HG03060 (cell line): ENCODE measurements around the gene NEDD4L.

Source experiments
- ATAC-seq: cut with Tn5 transposase; IDR thresholded peaks from one replicate; pipeline ENCODE4 v1.9.1; 2021; ENCODE audit warnings: low read depth, moderate number of reproducible peaks; ENCODE audit not compliant: unreplicated experiment

The NEDD4L gene

GRCh38 chr18:58402951-58403702 lies 359.1 kb downstream of the NEDD4L start:
- no peak for ATAC-seq

GRCh38 chr18:58403799-58404455 lies 359.9 kb downstream of the NEDD4L start:
- no peak for ATAC-seq

GRCh38 chr18:58405107-58405898 lies 361.3 kb downstream of the NEDD4L start:
- no peak for ATAC-seq

- no peak for ATAC-seq
Observed at GRCh38 chr18:58407263-58407648, 363.2 kb downstream of the NEDD4L start.

GRCh38 chr18:58407649-58408407 lies 363.8 kb downstream of the NEDD4L start:
- no peak for ATAC-seq

- no peak for ATAC-seq
Observed at GRCh38 chr18:58408665-58409064, 364.6 kb downstream of the NEDD4L start.

- no peak for ATAC-seq
Observed at GRCh38 chr18:58409802-58410445, 365.9 kb downstream of the NEDD4L start.

- no peak for ATAC-seq
Observed at GRCh38 chr18:58411323-58411722, 367.3 kb downstream of the NEDD4L start.

- ATAC-seq, result no peak
Observed at GRCh38 chr18:58412844-58413666, 369.0 kb downstream of the NEDD4L start.

GRCh38 chr18:58413667-58414628 lies 369.9 kb downstream of the NEDD4L start:
- ATAC-seq, result no peak

- no peak for ATAC-seq
Observed at GRCh38 chr18:58416014-58416703, 372.1 kb downstream of the NEDD4L start.

GRCh38 chr18:58416704-58417683 lies 373.0 kb downstream of the NEDD4L start:
- no peak for ATAC-seq

- no peak for ATAC-seq
Observed at GRCh38 chr18:58417752-58418151, 373.7 kb downstream of the NEDD4L start.

- no peak for ATAC-seq
Observed at GRCh38 chr18:58418361-58418760, 374.3 kb downstream of the NEDD4L start.

GRCh38 chr18:58419587-58420199 lies 375.7 kb downstream of the NEDD4L start:
- no peak for ATAC-seq

GRCh38 chr18:58426611-58427010 lies 382.6 kb downstream of the NEDD4L start:
- no peak for ATAC-seq
